GM12878 (cell line): ENCODE results near the gene HTT-AS.

Source experiments
- ATF3 ChIP-seq: IDR thresholded peaks from 2 replicates; pipeline ENCODE4 v1.6.1; 2011; ENCODE audit warnings: low read depth, mild to moderate bottlenecking, low read length, moderate library complexity, borderline replicate concordance; ENCODE audit errors: extremely low read depth
- EP300 ChIP-seq, 2 experiments: fragments of 150-350 bp in 1 of 2; IDR thresholded peaks; 2 replicates each; pipeline ENCODE4 v1.6.1; 2011 to 2012; ENCODE audit warnings: low read depth in 2 of 2, low read length in 2 of 2, borderline replicate concordance in 1 of 2, improper control_type of control experiment in 1 of 2, inconsistent platforms in 1 of 2; ENCODE audit not compliant: control insufficient read depth in 1 of 2
- KDM1A ChIP-seq: fragments of 200-600 bp; sonication (generic); IDR thresholded peaks from 2 replicates; pipeline ENCODE4 v1.6.1; 2016; ENCODE audit warnings: borderline replicate concordance
- POLR2A ChIP-seq: IDR thresholded peaks from 2 replicates; pipeline ENCODE4 v1.6.1; 2011; ENCODE audit warnings: low read depth, mild to moderate bottlenecking, low read length
- SREBF1 ChIP-seq: IDR thresholded peaks from 2 replicates; pipeline ENCODE4 v1.6.1; 2012; ENCODE audit warnings: mild to moderate bottlenecking, low read length
- USF1 ChIP-seq: IDR thresholded peaks from 2 replicates; pipeline ENCODE4 v1.6.1; 2011; ENCODE audit warnings: borderline replicate concordance, low read depth, mild to moderate bottlenecking, moderate library complexity, mixed read lengths, low read length; ENCODE audit not compliant: insufficient read depth; ENCODE audit errors: extremely low read length
- ZBTB33 ChIP-seq: fragments of 450-650 bp; IDR thresholded peaks from 2 replicates; pipeline ENCODE4 v1.6.1; 2017; ENCODE audit warnings: mild to moderate bottlenecking
- TF ChIP-seq, protein P1 (sequence below), 3 experiments: IDR thresholded peaks in 2 of 3; conservative IDR thresholded peaks in 1 of 3; 2 replicates each; pipeline ENCODE4 v1.5.1; 2011; ENCODE audit warnings: low read depth in 3 of 3, low read length in 3 of 3, mild to moderate bottlenecking in 3 of 3, control low read depth in 2 of 3, moderate library complexity in 2 of 3, inconsistent platforms in 1 of 3, mixed read lengths in 1 of 3; ENCODE audit not compliant: control insufficient read depth in 2 of 3, insufficient read depth in 1 of 3; ENCODE audit errors: extremely low read depth in 1 of 3

- TF ChIP-seq ATF3: no peak
- no peak for TF ChIP-seq SREBF1
- no peak for TF ChIP-seq POLR2A
- no peak for TF ChIP-seq KDM1A
- no peak for TF ChIP-seq ZBTB33
- TF ChIP-seq EP300 (IDR thresholded peaks at IDR 0.05; ENCODE audit: borderline replicate concordance in 1 of 2, control insufficient read depth in 1 of 2, low read depth in 2 of 2, low read length in 2 of 2): no peak
- no peak for TF ChIP-seq USF1
- TF ChIP-seq, protein P1, sequence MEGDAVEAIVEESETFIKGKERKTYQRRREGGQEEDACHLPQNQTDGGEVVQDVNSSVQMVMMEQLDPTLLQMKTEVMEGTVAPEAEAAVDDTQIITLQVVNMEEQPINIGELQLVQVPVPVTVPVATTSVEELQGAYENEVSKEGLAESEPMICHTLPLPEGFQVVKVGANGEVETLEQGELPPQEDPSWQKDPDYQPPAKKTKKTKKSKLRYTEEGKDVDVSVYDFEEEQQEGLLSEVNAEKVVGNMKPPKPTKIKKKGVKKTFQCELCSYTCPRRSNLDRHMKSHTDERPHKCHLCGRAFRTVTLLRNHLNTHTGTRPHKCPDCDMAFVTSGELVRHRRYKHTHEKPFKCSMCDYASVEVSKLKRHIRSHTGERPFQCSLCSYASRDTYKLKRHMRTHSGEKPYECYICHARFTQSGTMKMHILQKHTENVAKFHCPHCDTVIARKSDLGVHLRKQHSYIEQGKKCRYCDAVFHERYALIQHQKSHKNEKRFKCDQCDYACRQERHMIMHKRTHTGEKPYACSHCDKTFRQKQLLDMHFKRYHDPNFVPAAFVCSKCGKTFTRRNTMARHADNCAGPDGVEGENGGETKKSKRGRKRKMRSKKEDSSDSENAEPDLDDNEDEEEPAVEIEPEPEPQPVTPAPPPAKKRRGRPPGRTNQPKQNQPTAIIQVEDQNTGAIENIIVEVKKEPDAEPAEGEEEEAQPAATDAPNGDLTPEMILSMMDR (IDR thresholded peaks at IDR 0.05 in 2 of 3, conservative IDR thresholded peaks at IDR 0.05 in 1 of 3; ENCODE audit: control insufficient read depth in 2 of 3, extremely low read depth in 1 of 3, insufficient read depth in 1 of 3, low read depth in 3 of 3, low read length in 3 of 3): no peak
Observed at GRCh38 chr4:3082925-3083515, 8.7 kb upstream of the HTT-AS start.
